Lower leg skin (tissue), 3 donors: Measurements from ENCODE around the gene TM9SF2.

Experiments
- CTCF ChIP-seq, 3 donors: fragments of 450-650 bp; IDR thresholded peaks; one replicate each; pipeline ENCODE4 v1.5.1; 2016; ENCODE audit warnings: antibody characterized with exemption in 3 of 3, mild to moderate bottlenecking in 3 of 3, moderate library complexity in 2 of 3
- POLR2A ChIP-seq, 2 donors: fragments of 450-650 bp; IDR thresholded peaks; one replicate each; pipeline ENCODE4 v1.6.1; 2016 to 2017; ENCODE audit warnings: antibody characterized with exemption in 2 of 2, mild to moderate bottlenecking in 1 of 2, moderate library complexity in 1 of 2

- TF ChIP-seq CTCF (IDR thresholded peaks at IDR 0.05) (no peak), POLR2A (IDR thresholded peaks at IDR 0.05) (no peak)
These were observed 86.8 kb downstream of the TM9SF2 start for GRCh38 chr13:99587893-99588606.
